ENCODE results near the gene TMC1. TPM values are rescaled to one million over a fixed set of nuclear protein-coding genes. Genes with fewer than 3 reads are reported as not detected.

TMC1 gene
- total RNA-seq, 1 experiment from 2014 or later, result 0.36 TPM

DNA sequence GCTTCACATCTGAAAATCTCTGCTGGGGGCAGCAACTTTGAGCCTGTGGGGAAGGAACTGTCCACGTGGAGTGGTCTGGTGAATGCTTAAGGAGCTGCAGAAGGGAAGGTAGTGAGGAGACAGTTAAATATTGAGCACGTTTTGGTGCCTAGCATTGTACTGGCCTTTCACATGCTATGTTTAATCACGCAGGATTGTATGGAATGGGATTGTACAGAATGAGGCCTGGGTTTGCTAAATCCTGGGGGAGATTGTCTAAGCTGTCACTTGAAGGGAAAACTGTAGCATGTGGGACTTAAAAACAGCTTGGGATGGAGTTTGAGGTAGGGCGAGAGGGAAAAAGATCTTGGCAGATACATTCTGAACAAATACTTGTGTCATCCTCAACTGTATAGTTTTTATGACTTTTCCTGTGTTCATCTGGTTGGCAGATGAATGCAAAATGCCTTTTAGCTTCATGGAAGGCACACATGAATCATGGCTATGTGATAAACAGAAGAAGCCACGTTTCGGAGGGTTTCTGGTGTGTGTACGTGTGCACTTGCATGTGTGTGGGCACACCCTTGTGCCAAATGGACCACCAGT is 106.6 kb downstream of the TMC1 start:
- DNase-seq (ENCODE audit: low read depth, low spot score), result no peak
- ATAC-seq, result no peak
- H3K9me3 ChIP-seq (ENCODE audit: control insufficient read depth, insufficient read depth, low read depth, low read length), result no peaks in the 10 kb centered on the region
- in situ Hi-C loops (cut with HindIII; ENCODE audit: low pct_unique_long_range_greater_than_20kb, low sequenced_read_pairs), result no loop called here
- no TSS peak for BruUV-seq (replicated peaks)
- H3K27me3 ChIP-seq (ENCODE audit: control insufficient read depth, insufficient read depth, low read length), result no peaks in the 10 kb centered on the region
- H3K4me3 ChIP-seq (ENCODE audit: low read depth in 2 of 2, low read length in 2 of 2), result no peak overlapping the region
- POLR2A ChIA-PET, result no interaction called here
- CTCF ChIA-PET, result no interaction called here
- intact Hi-C loops (cut with micrococcal nuclease; ENCODE audit: unreplicated experiment), result no loop called here
- no peak for TF ChIP-seq SIN3A (IDR thresholded peaks at IDR 0.05; ENCODE audit: borderline replicate concordance, insufficient read depth, low read depth, low read length)
- TF ChIP-seq, protein P1, sequence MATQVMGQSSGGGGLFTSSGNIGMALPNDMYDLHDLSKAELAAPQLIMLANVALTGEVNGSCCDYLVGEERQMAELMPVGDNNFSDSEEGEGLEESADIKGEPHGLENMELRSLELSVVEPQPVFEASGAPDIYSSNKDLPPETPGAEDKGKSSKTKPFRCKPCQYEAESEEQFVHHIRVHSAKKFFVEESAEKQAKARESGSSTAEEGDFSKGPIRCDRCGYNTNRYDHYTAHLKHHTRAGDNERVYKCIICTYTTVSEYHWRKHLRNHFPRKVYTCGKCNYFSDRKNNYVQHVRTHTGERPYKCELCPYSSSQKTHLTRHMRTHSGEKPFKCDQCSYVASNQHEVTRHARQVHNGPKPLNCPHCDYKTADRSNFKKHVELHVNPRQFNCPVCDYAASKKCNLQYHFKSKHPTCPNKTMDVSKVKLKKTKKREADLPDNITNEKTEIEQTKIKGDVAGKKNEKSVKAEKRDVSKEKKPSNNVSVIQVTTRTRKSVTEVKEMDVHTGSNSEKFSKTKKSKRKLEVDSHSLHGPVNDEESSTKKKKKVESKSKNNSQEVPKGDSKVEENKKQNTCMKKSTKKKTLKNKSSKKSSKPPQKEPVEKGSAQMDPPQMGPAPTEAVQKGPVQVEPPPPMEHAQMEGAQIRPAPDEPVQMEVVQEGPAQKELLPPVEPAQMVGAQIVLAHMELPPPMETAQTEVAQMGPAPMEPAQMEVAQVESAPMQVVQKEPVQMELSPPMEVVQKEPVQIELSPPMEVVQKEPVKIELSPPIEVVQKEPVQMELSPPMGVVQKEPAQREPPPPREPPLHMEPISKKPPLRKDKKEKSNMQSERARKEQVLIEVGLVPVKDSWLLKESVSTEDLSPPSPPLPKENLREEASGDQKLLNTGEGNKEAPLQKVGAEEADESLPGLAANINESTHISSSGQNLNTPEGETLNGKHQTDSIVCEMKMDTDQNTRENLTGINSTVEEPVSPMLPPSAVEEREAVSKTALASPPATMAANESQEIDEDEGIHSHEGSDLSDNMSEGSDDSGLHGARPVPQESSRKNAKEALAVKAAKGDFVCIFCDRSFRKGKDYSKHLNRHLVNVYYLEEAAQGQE (IDR thresholded peaks at IDR 0.05; ENCODE audit: insufficient read depth in 1 of 2, low read depth in 2 of 2, low read length in 1 of 2), result no peak
- TF ChIP-seq TCF7L2 (IDR thresholded peaks at IDR 0.05; ENCODE audit: low read depth, low read length), result no peak
- TF ChIP-seq, protein P2, sequence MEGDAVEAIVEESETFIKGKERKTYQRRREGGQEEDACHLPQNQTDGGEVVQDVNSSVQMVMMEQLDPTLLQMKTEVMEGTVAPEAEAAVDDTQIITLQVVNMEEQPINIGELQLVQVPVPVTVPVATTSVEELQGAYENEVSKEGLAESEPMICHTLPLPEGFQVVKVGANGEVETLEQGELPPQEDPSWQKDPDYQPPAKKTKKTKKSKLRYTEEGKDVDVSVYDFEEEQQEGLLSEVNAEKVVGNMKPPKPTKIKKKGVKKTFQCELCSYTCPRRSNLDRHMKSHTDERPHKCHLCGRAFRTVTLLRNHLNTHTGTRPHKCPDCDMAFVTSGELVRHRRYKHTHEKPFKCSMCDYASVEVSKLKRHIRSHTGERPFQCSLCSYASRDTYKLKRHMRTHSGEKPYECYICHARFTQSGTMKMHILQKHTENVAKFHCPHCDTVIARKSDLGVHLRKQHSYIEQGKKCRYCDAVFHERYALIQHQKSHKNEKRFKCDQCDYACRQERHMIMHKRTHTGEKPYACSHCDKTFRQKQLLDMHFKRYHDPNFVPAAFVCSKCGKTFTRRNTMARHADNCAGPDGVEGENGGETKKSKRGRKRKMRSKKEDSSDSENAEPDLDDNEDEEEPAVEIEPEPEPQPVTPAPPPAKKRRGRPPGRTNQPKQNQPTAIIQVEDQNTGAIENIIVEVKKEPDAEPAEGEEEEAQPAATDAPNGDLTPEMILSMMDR (IDR thresholded peaks at IDR 0.05), result no peak
- TF ChIP-seq POLR2AphosphoS5 (IDR thresholded peaks at IDR 0.05; ENCODE audit: low read depth, low read length), result no peak
- H3K4me1 ChIP-seq (ENCODE audit: control insufficient read depth, insufficient read depth, low read length), result no peaks in the 10 kb centered on the region
- H3K36me3 ChIP-seq (ENCODE audit: control insufficient read depth, insufficient read depth, low read length), result no peaks in the 10 kb centered on the region
- H3K27ac ChIP-seq (ENCODE audit: low read length), result no peak overlapping the region

DNA sequence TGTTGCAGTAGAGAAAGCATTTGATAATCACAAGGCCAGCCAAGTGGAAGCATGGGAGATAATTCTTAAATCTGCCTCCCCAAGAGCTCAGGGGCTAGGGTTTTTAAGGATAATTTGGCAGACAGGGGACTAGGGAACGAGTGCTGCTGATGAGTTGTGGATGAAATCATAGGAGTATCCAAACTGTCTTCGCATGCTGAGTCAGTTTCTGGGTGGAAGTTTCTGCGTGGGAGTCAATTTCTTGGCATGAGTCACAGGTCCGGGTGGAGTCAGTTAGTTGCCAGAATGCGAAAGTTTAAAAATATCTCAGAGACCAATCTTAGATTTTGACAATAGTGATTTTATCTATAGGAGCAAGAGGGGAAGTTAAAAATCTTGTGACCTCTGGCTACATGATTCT is 112.6 kb downstream of the TMC1 start:
- Histone ChIP-seq H3K36me3 (ENCODE audit: control insufficient read depth, insufficient read depth, low read length) (no peaks in the 10 kb centered on the region; the same call in 1 of the 2 replicates), H3K4me1 (ENCODE audit: control insufficient read depth, insufficient read depth, low read length) (no peaks in the 10 kb centered on the region), H3K27ac (ENCODE audit: low read length) (no peak overlapping the region), H3K4me3 (ENCODE audit: low read depth in 2 of 2, low read length in 2 of 2) (no peak overlapping the region), H3K9me3 (ENCODE audit: control insufficient read depth, insufficient read depth, low read depth, low read length) (no peaks in the 10 kb centered on the region), H3K27me3 (ENCODE audit: control insufficient read depth, insufficient read depth, low read length) (no peaks in the 10 kb centered on the region)
- intact Hi-C loops (cut with micrococcal nuclease; ENCODE audit: unreplicated experiment) (no loop called here), in situ Hi-C loops (cut with HindIII; ENCODE audit: low pct_unique_long_range_greater_than_20kb, low sequenced_read_pairs) (no loop called here)
- no TSS peak for BruUV-seq (replicated peaks)
- DNase-seq (ENCODE audit: low read depth, low spot score) (no peak), ATAC-seq (no peak)
- CTCF ChIA-PET, result no interaction called here
- TF ChIP-seq, protein P1 (IDR thresholded peaks at IDR 0.05; ENCODE audit: insufficient read depth in 1 of 2, low read depth in 2 of 2, low read length in 1 of 2), result no peak
- POLR2A ChIA-PET, result no interaction called here

Measured in Panc1 (cell line).